H1 (cell line): Measurements from ENCODE around the gene CDC27. TPM values are rescaled to one million over a fixed set of nuclear protein-coding genes. Genes with fewer than 3 reads are reported as not detected.

Experiments
- CTCF ChIA-PET: fragments of 300-600 bp; sonication (Branson Sonifier 250); formaldehyde crosslinking; loops from one replicate; lab custom pipeline; 2021; ENCODE audit not compliant: partially characterized antibody; lab: Charles Lee
- POLR2A ChIA-PET: fragments of 300-600 bp; sonication (Branson Sonifier 250); formaldehyde crosslinking; loops from one replicate; lab custom pipeline; 2021; ENCODE audit warnings: inconsistent platforms; ENCODE audit not compliant: partially characterized antibody; lab: Charles Lee
- DNase-seq, 2 experiments: peaks; one replicate each; pipeline versions ENCODE4 v3.0.0 to v3.0.0-alpha.2; 2010 to 2022; ENCODE audit warnings: low spot score in 2 of 2, low read depth in 1 of 2, mixed read lengths in 1 of 2
- FAIRE-seq: peaks from 2 replicates; lab custom pipeline; 2011; peaks lifted over from hg19 to GRCh38; lab: Jason Lieb, UNC
- H2AFZ ChIP-seq: 2 replicates; pipeline ENCODE4 v1.8.1; 2012; ENCODE audit warnings: low read length, inconsistent platforms
- H2AK5ac ChIP-seq: 2 replicates; pipeline ENCODE4 v1.6.1; 2013; ENCODE audit warnings: low read depth, low read length
- H2BK120ac ChIP-seq: replicated peaks from 2 replicates; pipeline ENCODE3; 2013; ENCODE audit warnings: low read depth, low read length, inconsistent platforms
- H2BK12ac ChIP-seq: 2 replicates; pipeline ENCODE4 v1.6.1; 2013; ENCODE audit warnings: low read depth, low read length
- H2BK15ac ChIP-seq: 2 replicates; pipeline ENCODE4 v1.6.1; 2013; ENCODE audit warnings: low read length
- H2BK20ac ChIP-seq: 2 replicates; pipeline ENCODE4 v1.6.1; 2013; ENCODE audit warnings: low read length
- H2BK5ac ChIP-seq: 2 replicates; pipeline ENCODE4 v1.6.1; 2013; ENCODE audit warnings: low read depth, low read length
- H3K14ac ChIP-seq: 2 replicates; pipeline ENCODE4 v1.6.1; 2013; ENCODE audit warnings: inconsistent platforms; ENCODE audit not compliant: insufficient read length
- H3K18ac ChIP-seq: 2 replicates; pipeline ENCODE4 v1.6.1; 2013; ENCODE audit warnings: low read length; ENCODE audit errors: extremely low read depth
- H3K23ac ChIP-seq: 2 replicates; pipeline ENCODE4 v1.6.1; 2013; ENCODE audit warnings: inconsistent platforms; ENCODE audit not compliant: insufficient read length
- H3K23me2 ChIP-seq: 2 replicates; pipeline ENCODE4 v1.6.1; 2013; ENCODE audit warnings: low read depth, low read length
- H3K27ac ChIP-seq: 2 replicates; pipeline ENCODE4 v1.6.1; 2011; ENCODE audit warnings: low read depth, low read length, inconsistent platforms
- H3K27me3 ChIP-seq, 4 experiments: replicated peaks in 1 of 4; 1 replicate in 1 of 4; 2 replicates in 3 of 4; pipeline versions ENCODE4 v1.6.1 to v1.8.1; 2011 to 2013; ENCODE audit warnings: low read length in 3 of 4, mild to moderate bottlenecking in 3 of 4, inconsistent platforms in 2 of 4, mixed read lengths in 2 of 4, moderate library complexity in 1 of 4; ENCODE audit not compliant: control insufficient read depth in 3 of 4, insufficient read depth in 3 of 4; ENCODE audit errors: extremely low read depth in 1 of 4
- H3K36me3 ChIP-seq, 4 experiments: 2 replicates each; pipeline versions ENCODE4 v1.6.1 to v1.8.1; 2011 to 2013; ENCODE audit warnings: mild to moderate bottlenecking in 4 of 4, low read length in 3 of 4, moderate library complexity in 2 of 4, control low read depth in 1 of 4, inconsistent platforms in 1 of 4; ENCODE audit not compliant: insufficient read depth in 4 of 4, control insufficient read depth in 2 of 4
- H3K4ac ChIP-seq: replicated peaks from 2 replicates; pipeline ENCODE3; 2013; ENCODE audit warnings: low read length, low read depth, mixed read lengths, inconsistent platforms; ENCODE audit not compliant: insufficient read length
- H3K4me1 ChIP-seq, 4 experiments: replicated peaks in 1 of 4; 1 replicate in 1 of 4; 2 replicates in 3 of 4; pipeline versions ENCODE4 v1.6.1 to v1.8.1; 2011 to 2013; ENCODE audit warnings: low read length in 3 of 4, inconsistent platforms in 2 of 4, mixed read lengths in 1 of 4; ENCODE audit not compliant: insufficient read depth in 4 of 4, control insufficient read depth in 3 of 4
- H3K4me2 ChIP-seq, 2 experiments: 2 replicates each; pipeline versions ENCODE4 v1.6.1 to v1.8.1; 2011 to 2013; ENCODE audit warnings: low read depth in 2 of 2, low read length in 2 of 2, control low read depth in 1 of 2, inconsistent platforms in 1 of 2, mild to moderate bottlenecking in 1 of 2; ENCODE audit not compliant: insufficient read depth in 1 of 2
- H3K4me3 ChIP-seq, 4 experiments: fragments of 200-600, 300-600 bp in 1 of 4; sonication (generic), shearing (Covaris generic), sonication (Bioruptor Twin) in 1 of 4; 2 replicates each; pipeline versions ENCODE4 v1.5.1 to v1.8.1; 2011 to 2016; ENCODE audit warnings: low read length in 4 of 4, low read depth in 3 of 4, control low read depth in 2 of 4, inconsistent platforms in 2 of 4, mild to moderate bottlenecking in 2 of 4, mixed read lengths in 1 of 4, moderate library complexity in 1 of 4; ENCODE audit not compliant: insufficient read depth in 2 of 4; ENCODE audit errors: extremely low read depth in 1 of 4
- H3K56ac ChIP-seq: replicated peaks from 2 replicates; pipeline ENCODE3; 2013; ENCODE audit warnings: low read depth, mild to moderate bottlenecking, mixed read lengths, low read length, inconsistent platforms; ENCODE audit not compliant: insufficient read length
- H3K79me1 ChIP-seq: 2 replicates; pipeline ENCODE4 v1.6.1; 2013; ENCODE audit warnings: low read depth, low read length, control low read depth
- H3K79me2 ChIP-seq, 2 experiments: 2 replicates each; pipeline versions ENCODE4 v1.6.1 to v1.8.1; 2012 to 2013; ENCODE audit warnings: low read length in 2 of 2, mild to moderate bottlenecking in 2 of 2, inconsistent platforms in 1 of 2; ENCODE audit not compliant: insufficient read depth in 2 of 2, control insufficient read depth in 1 of 2
- H3K9ac ChIP-seq, 4 experiments: replicated peaks in 1 of 4; 1 replicate in 1 of 4; 2 replicates in 3 of 4; pipeline versions ENCODE4 v1.6.1 to v1.8.1; 2011 to 2013; ENCODE audit warnings: low read depth in 3 of 4, low read length in 3 of 4, control low read depth in 2 of 4, mild to moderate bottlenecking in 2 of 4, moderate library complexity in 2 of 4, inconsistent platforms in 1 of 4; ENCODE audit errors: extremely low read depth in 1 of 4
- H3K9me3 ChIP-seq, 2 experiments: 2 replicates each; pipeline versions ENCODE4 v1.6.1 to v1.8.1; 2012 to 2013; ENCODE audit warnings: mild to moderate bottlenecking in 2 of 2, moderate library complexity in 2 of 2, control low read depth in 1 of 2, inconsistent platforms in 1 of 2, low read depth in 1 of 2, low read length in 1 of 2, mixed read lengths in 1 of 2; ENCODE audit not compliant: insufficient read depth in 2 of 2
- H4K20me1 ChIP-seq, 2 experiments: replicated peaks in 1 of 2; 2 replicates each; pipeline versions ENCODE3 to v1.8.1; 2011 to 2013; ENCODE audit warnings: inconsistent platforms in 2 of 2, low read length in 2 of 2, mild to moderate bottlenecking in 1 of 2; ENCODE audit not compliant: insufficient read depth in 2 of 2, control insufficient read depth in 1 of 2
- H4K5ac ChIP-seq: 2 replicates; pipeline ENCODE4 v1.6.1; 2013; ENCODE audit warnings: low read length, low read depth, mixed read lengths, inconsistent platforms; ENCODE audit not compliant: insufficient read length
- H4K8ac ChIP-seq: 2 replicates; pipeline ENCODE4 v1.8.0; 2013; ENCODE audit warnings: mild to moderate bottlenecking, moderate library complexity, low read length, inconsistent platforms; ENCODE audit not compliant: insufficient read depth; ENCODE audit errors: extremely low read depth
- H4K91ac ChIP-seq: replicated peaks from 2 replicates; pipeline ENCODE3; 2013; ENCODE audit warnings: low read length, mixed read lengths, inconsistent platforms; ENCODE audit not compliant: insufficient read length
- CEBPB ChIP-seq: IDR thresholded peaks from 2 replicates; pipeline ENCODE4 v1.6.1; 2012; ENCODE audit warnings: low read depth, low read length
- GABPA ChIP-seq: IDR thresholded peaks from 2 replicates; pipeline ENCODE4 v1.6.1; 2011; ENCODE audit warnings: mild to moderate bottlenecking, low read length, moderate library complexity, borderline replicate concordance; ENCODE audit not compliant: insufficient read depth
- JUND ChIP-seq: IDR thresholded peaks from 2 replicates; pipeline ENCODE4 v1.6.1; 2011; ENCODE audit warnings: mild to moderate bottlenecking, improper control_type of control experiment, low read length
- POLR2AphosphoS5 ChIP-seq: IDR thresholded peaks from 2 replicates; pipeline ENCODE4 v1.6.1; 2011; ENCODE audit warnings: low read depth, low read length
- RFX5 ChIP-seq: IDR thresholded peaks from 2 replicates; pipeline ENCODE4 v1.6.1; 2011; ENCODE audit warnings: low read depth, low read length, improper control_type of control experiment, borderline replicate concordance
- SP4 ChIP-seq: IDR thresholded peaks from 2 replicates; pipeline ENCODE4 v1.6.1; 2012; ENCODE audit warnings: low read length, inconsistent platforms
- TAF1 ChIP-seq: IDR thresholded peaks from 2 replicates; pipeline ENCODE4 v1.6.1; 2011; ENCODE audit warnings: mild to moderate bottlenecking, low read depth, low read length
- TEAD4 ChIP-seq: IDR thresholded peaks from 2 replicates; pipeline ENCODE4 v1.6.1; 2012; ENCODE audit warnings: low read depth, low read length, inconsistent platforms, mixed read lengths
- WGBS, 2 experiments: shearing (Covaris generic) in 1 of 2; methylation state at CpG; one replicate each; pipeline versions ENCODE4 v1.1.6 to v1.1.7; 2013 to 2015; ENCODE audit warnings: low lambda C conversion rate in 2 of 2, mixed read lengths in 2 of 2, inconsistent platforms in 1 of 2, low coverage in 1 of 2, missing lambda C conversion rate in 1 of 2; ENCODE audit not compliant: insufficient replicate concordance in 2 of 2, insufficient coverage in 1 of 2, insufficient read length in 1 of 2; ENCODE audit errors: extremely low coverage in 1 of 2, missing lambda C conversion rate in 1 of 2; 5-methylcytosine and 5-hydroxymethylcytosine counted together
- polyA plus RNA-seq, 7 experiments: library from polyadenylated mRNA; depleted of rRNA in 3 of 7; stranded (reverse) in 5 of 7; unstranded in 2 of 7; fragments of >200 nt in 5 of 7; fragments of 200-250 nt in 2 of 7; gene quantifications; 1 replicate in 5 of 7; 2 replicates in 1 of 7; 4 replicates in 1 of 7; pipeline versions ENCODE4 v1.2.1 to v1.2.3, GENCODE V29; 2011 to 2013; ENCODE audit warnings: missing spikeins in 2 of 7, mixed read lengths in 2 of 7
- total RNA-seq: library from RNA; stranded (reverse); fragmentation: NEBNext Ultra II Directional; extraction: Animal tissue kit (Norgen Biotek cat#: 25700); gene quantifications from 2 replicates; pipeline ENCODE4 v1.2.1, GENCODE V29; 2021
- TF ChIP-seq, protein P1 (sequence below), 3 experiments: IDR thresholded peaks; 1 replicate in 2 of 3; 2 replicates in 1 of 3; pipeline versions ENCODE4 v1.5.1 to v1.6.1; 2011; ENCODE audit warnings: low read length in 3 of 3, mild to moderate bottlenecking in 3 of 3, inconsistent platforms in 2 of 3, low read depth in 1 of 3, moderate library complexity in 1 of 3; ENCODE audit not compliant: insufficient read depth in 1 of 3; ENCODE audit errors: control extremely low read depth in 1 of 3

Gene CDC27
- total and polyA plus RNA-seq, 2 of the 8 experiments (the other 6 are each of a cell fraction or from before 2014, with no cell fraction given), result 41.9 to 87.5 TPM

DNA sequence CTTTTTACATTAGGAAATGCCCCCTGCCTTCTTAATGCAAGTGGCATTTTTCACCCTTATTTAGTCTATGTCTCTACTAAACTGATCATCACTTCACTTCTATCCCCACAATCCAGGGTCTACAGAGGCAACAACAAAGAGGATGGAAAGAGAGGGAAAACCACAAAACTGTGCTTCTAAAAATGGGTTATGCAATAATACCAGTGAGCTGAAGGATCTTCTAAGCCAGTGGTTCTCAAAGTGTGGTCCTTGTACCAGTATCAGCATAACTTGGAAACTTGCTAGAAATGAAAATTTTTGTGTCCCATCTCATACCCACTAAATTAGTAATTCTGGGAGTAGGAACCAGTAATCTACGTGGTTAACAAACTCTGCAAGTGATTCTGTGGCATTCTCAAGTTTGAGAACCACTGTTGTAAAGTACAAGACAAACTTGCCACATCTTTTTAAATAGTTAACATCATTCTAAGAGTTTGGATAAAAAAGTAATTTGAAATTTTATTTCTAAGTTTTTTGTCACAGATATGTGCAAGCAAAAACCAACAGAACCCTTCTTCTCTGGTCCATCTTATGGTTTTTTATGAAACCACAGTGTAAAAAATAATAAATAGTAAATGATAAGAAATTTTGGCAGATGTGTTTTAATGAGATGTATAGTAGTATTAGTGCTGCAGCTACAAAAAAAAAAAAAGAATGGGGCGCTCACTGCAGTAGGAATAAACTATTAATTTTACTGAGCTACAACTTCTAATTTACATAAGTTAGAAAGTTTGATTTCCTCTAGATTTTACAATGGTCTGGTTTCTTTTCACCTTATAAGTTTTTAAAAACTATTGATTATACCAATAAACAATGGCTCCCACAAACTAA, 16.2 kb downstream of the CDC27 start:
- Histone ChIP-seq H3K9me3 (no peaks in the 10 kb centered on the region), H3K36me3 (peaks cover 0 to 13% (median under 1%) of the 10 kb centered on the region in 4 experiments; a peak in 4 of 8 replicates), H3K4me1 (peaks cover 0 to 2% (median 0%) of the 10 kb centered on the region in 4 experiments; a peak in 2 of 7 replicates), H3K4me2 (no peak overlapping the region), H3K23ac (no peak overlapping the region), H3K23me2 (no peaks in the 10 kb centered on the region), H3K79me1 (no peaks in the 10 kb centered on the region), H3K14ac (no peak overlapping the region), H3K56ac (no peak overlapping the region), H4K5ac (no peak overlapping the region), H2BK12ac (no peak overlapping the region), H2BK20ac (no peak overlapping the region), H3K4me3 (no peak overlapping the region), H4K8ac (no peak overlapping the region), H2BK120ac (no peak overlapping the region), H3K18ac (no peak overlapping the region), H2AFZ (no peak overlapping the region), H2BK15ac (no peak overlapping the region), H4K20me1 (peaks cover 3 to 6% of the 10 kb centered on the region in 2 experiments), H3K9ac (no peak overlapping the region), H4K91ac (no peak overlapping the region), H3K27ac (no peak overlapping the region), H3K79me2 (peaks cover 0 to 24% of the 10 kb centered on the region in 2 experiments; a peak in 2 of 4 replicates), H3K4ac (no peak overlapping the region), H2BK5ac (no peak overlapping the region), H2AK5ac (no peak overlapping the region), H3K27me3 (no peaks in the 10 kb centered on the region)
- FAIRE-seq, result no peak
- no peak for TF ChIP-seq SP4
- TF ChIP-seq TEAD4, result no peak
- TF ChIP-seq GABPA, result no peak
- no peak for TF ChIP-seq CEBPB
- TF ChIP-seq POLR2AphosphoS5, result no peak
- TF ChIP-seq, protein P1, sequence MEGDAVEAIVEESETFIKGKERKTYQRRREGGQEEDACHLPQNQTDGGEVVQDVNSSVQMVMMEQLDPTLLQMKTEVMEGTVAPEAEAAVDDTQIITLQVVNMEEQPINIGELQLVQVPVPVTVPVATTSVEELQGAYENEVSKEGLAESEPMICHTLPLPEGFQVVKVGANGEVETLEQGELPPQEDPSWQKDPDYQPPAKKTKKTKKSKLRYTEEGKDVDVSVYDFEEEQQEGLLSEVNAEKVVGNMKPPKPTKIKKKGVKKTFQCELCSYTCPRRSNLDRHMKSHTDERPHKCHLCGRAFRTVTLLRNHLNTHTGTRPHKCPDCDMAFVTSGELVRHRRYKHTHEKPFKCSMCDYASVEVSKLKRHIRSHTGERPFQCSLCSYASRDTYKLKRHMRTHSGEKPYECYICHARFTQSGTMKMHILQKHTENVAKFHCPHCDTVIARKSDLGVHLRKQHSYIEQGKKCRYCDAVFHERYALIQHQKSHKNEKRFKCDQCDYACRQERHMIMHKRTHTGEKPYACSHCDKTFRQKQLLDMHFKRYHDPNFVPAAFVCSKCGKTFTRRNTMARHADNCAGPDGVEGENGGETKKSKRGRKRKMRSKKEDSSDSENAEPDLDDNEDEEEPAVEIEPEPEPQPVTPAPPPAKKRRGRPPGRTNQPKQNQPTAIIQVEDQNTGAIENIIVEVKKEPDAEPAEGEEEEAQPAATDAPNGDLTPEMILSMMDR (IDR thresholded peaks at IDR 0.05; ENCODE audit: control extremely low read depth in 1 of 3, insufficient read depth in 1 of 3, low read depth in 1 of 3, low read length in 3 of 3), result no peak
- no peak for TF ChIP-seq JUND
- no peak for TF ChIP-seq RFX5
- TF ChIP-seq TAF1, result no peak
- DNase-seq, result no peak
- WGBS, 2 experiments, result 88% methylated on average over 2 of the region's 2 CpGs; no CpG with 5 or more reads in 1 of the 2 experiments
- ChIA-PET CTCF (no interaction called here), POLR2A (no interaction called here)
